HG03066 (cell line): ENCODE results near the gene SH3PXD2A.

Experiments
- ATAC-seq: cut with Tn5 transposase; IDR thresholded peaks from one replicate; pipeline ENCODE4 v1.9.1; 2021; ENCODE audit warnings: low read depth; ENCODE audit not compliant: unreplicated experiment

Gene SH3PXD2A

DNA sequence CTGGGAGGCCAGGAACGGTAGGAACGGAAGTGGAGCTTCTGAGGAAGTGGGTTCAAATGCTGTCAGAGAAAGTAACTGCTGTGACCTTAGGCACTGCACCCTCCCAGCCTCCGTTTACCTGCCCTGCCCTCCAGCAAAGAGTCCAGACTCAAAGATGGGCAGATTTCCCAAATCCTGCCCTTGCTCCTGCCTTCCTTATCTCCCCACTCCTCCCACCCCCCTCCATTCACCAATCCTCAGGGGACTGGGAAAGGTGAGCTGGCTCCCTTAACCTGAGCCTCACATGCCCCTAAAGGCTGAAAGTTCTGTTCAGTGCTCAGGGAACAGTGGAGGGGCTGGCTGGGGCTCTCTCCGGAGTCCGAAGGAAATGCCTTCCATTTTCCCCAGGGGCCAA lies 161.6 kb downstream of the SH3PXD2A start:
- ATAC-seq, result no peak

GRCh38 chr10:103692952-103693811 lies 162.2 kb downstream of the SH3PXD2A start:
- ATAC-seq, result peak; percentile 22

GRCh38 chr10:103692436-103692951 lies 162.9 kb downstream of the SH3PXD2A start:
- ATAC-seq, result peak; percentile 53

DNA sequence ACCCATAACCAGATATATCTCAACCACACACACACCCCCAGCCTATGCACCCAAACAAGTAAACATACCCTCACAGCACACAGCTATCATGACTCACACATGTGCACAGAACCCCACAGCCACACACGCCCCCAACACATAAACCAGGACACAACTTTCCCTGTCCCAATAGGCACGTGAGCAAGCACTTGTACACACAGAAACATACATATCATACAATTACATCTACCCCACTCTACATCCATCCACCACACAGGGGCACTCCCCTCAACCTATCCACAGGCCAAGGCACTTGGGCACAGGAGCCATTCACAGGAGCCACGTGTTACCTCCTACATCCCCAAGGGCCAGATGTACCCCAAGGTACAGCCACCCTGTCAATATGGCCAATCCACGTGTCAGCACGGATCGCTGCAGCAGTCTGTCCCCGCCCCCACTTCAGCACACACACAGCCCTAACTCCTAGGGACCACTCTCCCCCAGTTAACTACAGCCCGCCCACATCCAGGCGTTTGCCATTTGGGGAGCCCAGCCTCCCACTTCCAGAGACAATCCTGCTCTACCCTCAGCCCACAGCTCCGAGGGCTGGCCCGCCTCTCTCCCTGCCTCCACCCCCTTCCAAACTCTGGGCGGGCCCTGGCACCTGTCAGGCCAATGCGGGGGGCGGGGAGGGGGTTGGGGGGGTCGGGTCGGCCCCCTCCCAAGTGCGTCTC lies 163.5 kb downstream of the SH3PXD2A start:
- peak; percentile 24 for ATAC-seq

GRCh38 chr10:103691267-103691666 lies 164.1 kb downstream of the SH3PXD2A start:
- no peak for ATAC-seq

- no peak for ATAC-seq
These were observed 165.1 kb downstream of the SH3PXD2A start for GRCh38 chr10:103690281-103690680.

GRCh38 chr10:103688491-103688890 lies 166.9 kb downstream of the SH3PXD2A start:
- ATAC-seq, result no peak

DNA sequence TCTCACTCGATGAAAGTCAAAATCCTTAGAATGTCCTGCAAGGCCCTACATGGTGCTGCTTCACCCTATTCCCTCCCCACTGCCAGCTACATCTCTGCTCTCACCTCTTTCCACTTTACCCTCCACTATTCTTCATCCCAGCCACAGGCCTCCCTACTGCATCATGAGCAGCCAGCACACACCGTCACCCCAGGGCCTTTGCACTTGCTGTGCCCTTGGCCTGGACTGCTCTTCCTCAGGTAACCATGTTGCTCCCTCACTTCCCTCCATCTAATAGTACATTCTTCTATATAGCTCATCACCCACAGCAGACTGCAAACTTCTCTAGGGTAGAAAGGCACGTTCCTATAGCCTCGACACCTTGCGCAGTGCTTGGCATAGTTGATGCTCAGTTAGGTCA lies 167.7 kb downstream of the SH3PXD2A start:
- no peak for ATAC-seq

GRCh38 chr10:103687172-103687571 lies 168.2 kb downstream of the SH3PXD2A start:
- ATAC-seq, result no peak

GRCh38 chr10:103685880-103686669 lies 169.3 kb downstream of the SH3PXD2A start:
- ATAC-seq, result peak; percentile 59

GRCh38 chr10:103683851-103684250 lies 171.5 kb downstream of the SH3PXD2A start:
- ATAC-seq, result no peak

GRCh38 chr10:103682631-103683030 lies 172.7 kb downstream of the SH3PXD2A start:
- no peak for ATAC-seq

- no peak for ATAC-seq
These were observed 173.6 kb downstream of the SH3PXD2A start for GRCh38 chr10:103681617-103682399.

GRCh38 chr10:103680869-103681236 lies 174.5 kb downstream of the SH3PXD2A start:
- no peak for ATAC-seq

DNA sequence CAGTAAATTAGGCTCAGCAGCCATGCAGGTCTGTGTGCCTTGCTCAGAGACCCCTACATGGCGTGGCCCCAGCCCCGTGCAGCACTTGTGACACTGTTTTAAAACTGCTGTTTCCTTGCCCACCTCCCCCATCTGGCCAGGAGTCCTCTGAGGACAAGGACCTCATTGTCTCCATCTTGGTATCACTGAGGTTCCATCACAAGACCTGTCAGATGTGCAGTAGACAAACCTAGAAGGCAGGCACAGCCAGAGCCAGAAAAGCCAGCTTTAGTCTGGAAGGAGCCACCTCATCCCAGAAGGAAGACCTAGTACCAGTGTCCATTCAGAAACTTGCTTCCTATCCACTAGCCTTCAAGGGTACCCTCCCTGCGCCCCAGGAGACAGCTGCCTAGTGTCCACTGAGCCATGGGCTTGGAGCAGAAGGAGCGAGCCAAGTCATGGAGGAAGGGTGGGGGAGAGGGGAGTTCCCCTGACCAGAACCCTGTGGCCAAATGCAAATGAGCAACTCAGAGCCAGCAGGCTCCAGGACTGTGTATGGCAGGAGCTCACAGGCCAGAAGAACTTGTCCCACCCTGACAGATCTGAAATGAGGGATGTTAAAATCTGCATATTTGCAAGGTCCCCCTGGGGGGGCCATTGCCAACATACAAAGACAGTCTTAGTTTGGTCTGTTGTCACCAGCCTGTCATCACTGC lies 176.1 kb downstream of the SH3PXD2A start:
- peak; percentile 57 for ATAC-seq

GRCh38 chr10:103678178-103678526 lies 177.2 kb downstream of the SH3PXD2A start:
- ATAC-seq, result peak; percentile 77

DNA sequence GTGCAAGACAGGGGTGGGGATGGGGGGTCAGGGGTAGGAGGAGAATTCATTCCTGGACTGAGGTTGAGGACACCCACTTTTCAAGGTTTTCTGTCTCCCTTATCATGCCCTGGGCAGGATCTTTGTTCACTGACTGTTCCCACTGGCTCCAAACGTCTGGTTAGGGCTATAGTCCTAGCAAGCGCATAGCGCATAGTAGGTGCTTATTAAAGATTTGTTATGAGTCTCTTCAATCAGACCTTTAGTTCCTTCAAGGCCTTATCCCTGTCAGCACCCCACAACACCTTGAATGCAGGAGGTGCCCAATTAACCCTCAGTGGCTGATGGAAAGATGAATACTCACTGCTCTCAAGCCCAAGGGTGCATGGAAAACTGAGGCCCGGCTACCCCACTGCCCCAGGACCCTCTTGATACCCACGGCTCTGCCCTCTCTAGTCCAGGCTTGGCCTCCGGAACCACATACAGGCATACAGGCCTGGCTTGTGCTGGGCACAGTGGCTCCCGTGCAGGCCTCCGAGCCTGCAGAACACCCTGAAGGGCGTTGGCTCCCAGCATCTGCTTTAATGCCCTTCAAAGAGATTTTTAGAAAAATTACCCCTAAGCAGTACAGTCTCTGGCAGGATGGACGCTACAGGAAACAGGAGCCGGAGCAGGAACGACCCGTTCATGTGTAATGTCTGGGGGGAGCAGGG lies 177.7 kb downstream of the SH3PXD2A start:
- ATAC-seq, result no peak

DNA sequence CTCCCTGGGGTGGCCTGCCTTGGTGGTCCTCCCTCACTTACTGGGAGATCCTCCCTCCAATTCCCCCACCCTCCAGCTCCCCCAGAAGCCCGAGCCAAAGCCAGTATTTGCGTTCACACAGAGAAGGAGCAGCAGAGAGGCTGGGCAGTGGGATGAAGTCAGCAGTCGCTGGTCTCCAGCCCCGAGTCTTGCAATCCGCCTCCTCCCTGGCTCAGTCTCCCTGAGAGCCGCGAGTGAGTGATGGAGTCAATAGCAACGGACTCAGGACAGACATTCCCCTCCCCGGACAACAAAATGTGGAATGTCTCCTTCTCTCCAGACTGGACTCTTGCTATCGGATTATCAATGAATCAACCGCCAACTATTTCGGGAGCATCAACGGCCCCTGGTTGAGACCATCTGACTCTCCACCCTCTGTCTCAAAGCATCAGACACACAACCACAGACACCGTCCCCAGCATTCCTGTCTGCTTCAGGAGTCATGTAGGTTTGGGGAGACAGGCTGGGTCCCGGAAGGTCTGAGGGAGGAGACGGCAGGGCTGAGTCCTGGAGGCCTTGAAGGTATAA lies 178.4 kb downstream of the SH3PXD2A start:
- ATAC-seq, result no peak
